GM19238 (cell line): ENCODE data around the gene PEX11B.
A peak's percentile ranks its signal among the peaks of the same experiment; 100 is the strongest.

Source experiments
- DNase-seq: peaks from one replicate; pipeline ENCODE4 v3.0.0; 2011; ENCODE audit warnings: low spot score; ENCODE audit not compliant: insufficient read length

PEX11B gene

GRCh38 chr1:145918144-145918991 lies at the start of gene PEX11B:
Gene PEX11B, minus strand, starts transcription at chr1:145918717. Its CDS starts 29 bp downstream, at chr1:145918688.
- DNase-seq = peak; percentile 86

GRCh38 chr1:145967288-145967687 lies 48.8 kb upstream of the PEX11B start:
- DNase-seq = no peak

- no peak for DNase-seq
These were observed 46.7 kb upstream of the PEX11B start for GRCh38 chr1:145965119-145965744.

- peak; percentile 90 for DNase-seq
These were observed 46.0 kb upstream of the PEX11B start, which contains the start of the genes ANKRD34A and POLR3GL for GRCh38 chr1:145964328-145965118. Gene ANKRD34A, minus strand, starts transcription at chr1:145964575. Its CDS starts 2,816 bp downstream, at chr1:145961759. Gene POLR3GL, plus strand, starts transcription at chr1:145964690. Its CDS starts 10,176 bp downstream, at chr1:145974866.

GRCh38 chr1:145963265-145964019 lies 44.9 kb upstream of the PEX11B start:
- no peak for DNase-seq

GRCh38 chr1:145962157-145963102 lies 43.9 kb upstream of the PEX11B start:
- no peak for DNase-seq

- DNase-seq = no peak
These were observed 43.1 kb upstream of the PEX11B start for GRCh38 chr1:145961425-145962156.

- DNase-seq = no peak
These were observed 42.5 kb upstream of the PEX11B start for GRCh38 chr1:145961109-145961424.

- DNase-seq = no peak
These were observed 42.1 kb upstream of the PEX11B start for GRCh38 chr1:145960468-145961108.

- no peak for DNase-seq
These were observed 41.5 kb upstream of the PEX11B start for GRCh38 chr1:145959957-145960467.

GRCh38 chr1:145959333-145959732 lies 40.8 kb upstream of the PEX11B start:
- DNase-seq = no peak

- DNase-seq = no peak
These were observed 40.2 kb upstream of the PEX11B start for GRCh38 chr1:145958734-145959133.

GRCh38 chr1:145957443-145958319 lies 39.2 kb upstream of the PEX11B start, which contains the start of gene LIX1L:
Gene LIX1L, minus strand, starts transcription at chr1:145958017. Its CDS starts 90 bp downstream, at chr1:145957927.
- DNase-seq = peak; percentile 92

- DNase-seq = no peak
These were observed 38.4 kb upstream of the PEX11B start for GRCh38 chr1:145956781-145957442.

GRCh38 chr1:145956361-145956760 lies 37.8 kb upstream of the PEX11B start:
- DNase-seq = no peak

GRCh38 chr1:145955436-145955835 lies 36.9 kb upstream of the PEX11B start:
- DNase-seq = no peak

- DNase-seq = no peak
These were observed 35.3 kb upstream of the PEX11B start for GRCh38 chr1:145953861-145954260.
